ENCODE data around the gene NIM1K.
"Not testable (repeated sequence)": the region's sequence is repeated elsewhere in the genome, so short reads cannot be mapped to it uniquely, and the experiment has no call there.

The NIM1K gene

DNA sequence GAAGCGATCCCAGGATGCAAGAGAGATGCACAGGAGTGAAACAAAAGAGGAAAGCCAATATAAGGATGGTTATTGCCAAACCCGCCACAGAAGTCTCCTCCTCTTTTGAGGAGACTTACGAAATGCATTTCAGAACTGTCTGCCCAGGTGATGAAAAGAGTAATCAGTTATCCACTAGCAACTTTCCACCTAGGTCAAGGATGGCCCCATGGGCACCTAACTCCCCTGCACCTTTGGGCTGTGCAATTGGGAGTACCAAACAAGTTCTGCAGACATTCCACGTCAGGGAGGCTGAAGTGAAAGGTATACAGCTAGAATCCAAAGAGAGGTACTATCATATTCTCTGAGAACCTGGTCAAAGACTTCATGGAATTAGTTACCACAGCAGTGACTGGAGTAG lies 95.5 kb downstream of the NIM1K start:
- no peak for DNase-seq

- DNase-seq: no peak
Observed at GRCh38 chr5:43288269-43288831, 96.3 kb downstream of the NIM1K start.

- DNase-seq: no peak
Observed at GRCh38 chr5:43290726-43291125, 98.7 kb downstream of the NIM1K start.

DNA sequence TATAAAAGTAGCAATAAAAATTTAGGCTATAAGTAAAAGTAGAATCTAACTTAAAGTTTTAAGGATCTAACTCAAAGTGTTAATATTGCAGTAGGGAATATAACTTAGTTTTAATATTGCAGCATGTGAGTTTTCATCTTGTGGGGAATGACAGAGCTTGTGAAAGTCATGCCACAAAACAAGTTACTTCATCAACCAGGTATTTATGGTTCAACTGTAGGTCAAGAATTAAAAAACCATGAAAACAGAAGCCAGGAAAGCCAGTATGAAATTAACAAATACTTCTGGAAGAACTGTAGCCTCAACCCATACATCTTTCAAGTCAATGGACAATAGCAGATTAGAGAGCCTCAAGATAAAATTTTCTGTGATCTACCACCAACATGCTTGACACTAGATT lies 102.2 kb downstream of the NIM1K start:
- no peak for DNase-seq

- no peak for DNase-seq
Observed at GRCh38 chr5:43295202-43295601, 103.2 kb downstream of the NIM1K start.

DNA sequence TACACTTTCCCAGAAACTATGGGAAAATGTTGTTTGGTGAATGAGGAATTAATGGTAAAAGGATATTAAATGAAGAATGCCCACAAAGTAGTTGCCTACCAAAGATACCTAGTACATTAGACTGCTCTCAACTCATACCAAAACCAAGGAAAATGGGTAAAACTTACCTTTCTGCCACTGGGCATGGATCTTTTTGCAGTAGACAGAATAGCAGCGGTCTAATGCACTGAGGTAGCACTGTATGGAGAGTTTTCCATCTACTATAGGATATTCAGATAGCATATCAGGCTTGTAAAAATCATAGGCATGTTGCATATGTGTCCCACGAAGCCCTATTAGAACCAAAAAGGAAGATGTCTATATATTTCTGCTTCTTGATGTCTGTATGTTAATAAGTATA lies 104.8 kb downstream of the NIM1K start:
- no peak for DNase-seq

GRCh38 chr5:43298443-43298842 lies 106.4 kb downstream of the NIM1K start:
- no peak for DNase-seq

DNA sequence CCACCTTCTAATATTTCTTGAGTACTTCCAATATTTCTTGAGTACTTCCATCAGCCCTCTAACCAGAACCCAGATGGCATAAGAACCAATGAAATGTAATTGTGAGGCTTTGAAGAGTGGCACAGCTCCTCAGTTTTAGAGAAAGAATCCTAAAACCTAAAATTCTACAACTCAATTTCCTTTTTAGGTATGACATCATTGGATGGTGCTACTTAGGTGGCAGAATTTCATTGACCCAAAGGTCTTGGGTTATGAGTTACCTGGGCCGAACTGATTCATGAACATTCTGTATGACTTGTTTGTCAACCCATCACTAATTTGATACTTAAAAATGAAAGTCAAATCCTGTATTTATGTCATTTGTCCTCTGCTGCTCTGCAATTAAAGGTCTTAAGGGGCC lies 108.1 kb downstream of the NIM1K start:
- DNase-seq: no peak

DNA sequence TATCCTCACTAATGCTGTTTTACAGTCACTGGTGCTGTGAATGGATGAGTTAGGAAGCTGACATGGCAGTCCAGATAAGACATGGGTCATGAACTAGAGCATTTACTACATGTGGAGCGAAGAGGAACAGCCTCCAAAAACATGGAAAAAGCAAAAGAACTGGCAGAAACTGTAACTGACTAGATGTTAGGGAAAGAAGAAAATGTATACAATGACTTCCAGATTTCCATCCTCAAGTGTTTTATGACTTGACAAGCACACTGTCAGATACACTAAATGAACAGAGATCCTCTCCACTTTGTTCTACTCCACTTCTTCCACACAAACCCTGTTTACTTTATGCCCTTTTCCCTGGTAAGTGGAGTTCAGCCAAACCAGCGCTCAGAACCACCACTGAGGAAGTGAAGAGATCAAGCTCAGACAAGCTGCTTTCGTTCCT lies 109.6 kb downstream of the NIM1K start:
- no peak for DNase-seq

- DNase-seq: no peak
Observed at GRCh38 chr5:43302481-43302880, 110.5 kb downstream of the NIM1K start.

GRCh38 chr5:43303242-43303641 lies 111.2 kb downstream of the NIM1K start:
- DNase-seq: no peak

- DNase-seq: no peak
Observed at GRCh38 chr5:43304525-43304924, 112.5 kb downstream of the NIM1K start.

- no peak for DNase-seq
Observed at GRCh38 chr5:43305948-43306565, 114.0 kb downstream of the NIM1K start.

- DNase-seq: not testable (repeated sequence)
Observed at GRCh38 chr5:43306954-43307353, 114.9 kb downstream of the NIM1K start.

- no peak for DNase-seq
Observed at GRCh38 chr5:43309122-43309521, 117.1 kb downstream of the NIM1K start.

DNA sequence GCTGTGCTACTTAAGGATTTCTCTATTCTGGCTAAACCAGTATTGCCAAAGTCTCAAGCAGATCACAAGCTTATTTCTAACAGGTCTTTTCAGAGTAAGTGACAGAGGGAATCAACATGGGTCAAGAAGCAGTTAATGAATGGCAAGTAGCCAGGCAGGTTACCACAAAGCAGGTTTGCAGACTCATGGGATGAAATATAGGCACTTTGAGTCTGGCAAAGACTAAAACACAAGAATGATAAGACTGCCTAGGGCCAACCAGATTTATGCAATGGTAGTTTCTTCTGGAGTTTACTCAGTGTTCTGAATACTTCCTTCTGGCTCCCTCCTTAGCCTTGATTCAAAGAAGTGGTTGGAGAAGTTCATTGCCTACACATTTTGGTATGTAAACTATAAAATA lies 117.6 kb downstream of the NIM1K start:
- DNase-seq: no peak

DNA sequence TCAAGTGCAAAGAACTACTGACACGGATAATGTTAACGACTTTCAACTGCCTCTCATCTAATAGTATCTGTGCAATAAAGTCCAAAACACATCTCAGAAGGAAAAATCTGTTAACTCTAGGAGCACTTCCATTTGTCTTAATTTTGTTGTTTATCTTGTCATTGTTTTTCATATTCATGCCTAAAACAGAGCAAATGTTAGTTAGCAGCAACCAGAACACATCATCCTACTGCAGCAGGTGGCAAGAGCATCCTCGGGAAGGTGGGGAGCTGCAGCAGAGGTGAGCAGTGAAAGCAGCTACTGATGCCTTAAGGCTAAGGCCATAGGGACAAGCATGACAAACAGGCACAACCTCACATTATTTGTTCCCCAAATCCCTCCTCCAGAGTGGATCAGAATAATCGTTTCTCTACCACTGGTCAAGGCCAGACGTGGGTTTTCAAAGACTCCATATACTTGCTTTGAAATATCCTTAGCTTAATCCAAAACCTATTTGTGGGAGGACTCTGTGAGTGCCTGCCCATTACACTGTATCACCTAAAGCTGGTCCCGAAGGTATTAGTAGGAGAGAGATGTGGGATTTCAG lies 120.1 kb downstream of the NIM1K start:
- no peak for DNase-seq

- DNase-seq: no peak
Observed at GRCh38 chr5:43312699-43313034, 120.6 kb downstream of the NIM1K start.

- peak; percentile 97 for DNase-seq
Observed at GRCh38 chr5:43313035-43313853, 121.2 kb downstream of the NIM1K start, which contains the start of gene HMGCS1. TSS of gene HMGCS1 (minus strand) at chr5:43313412. CDS start at chr5:43298965, 14,447 bp downstream.

GRCh38 chr5:43313854-43314457 lies 121.9 kb downstream of the NIM1K start:
- DNase-seq: no peak

- DNase-seq: no peak
Observed at GRCh38 chr5:43314724-43315123, 122.7 kb downstream of the NIM1K start.

DNA sequence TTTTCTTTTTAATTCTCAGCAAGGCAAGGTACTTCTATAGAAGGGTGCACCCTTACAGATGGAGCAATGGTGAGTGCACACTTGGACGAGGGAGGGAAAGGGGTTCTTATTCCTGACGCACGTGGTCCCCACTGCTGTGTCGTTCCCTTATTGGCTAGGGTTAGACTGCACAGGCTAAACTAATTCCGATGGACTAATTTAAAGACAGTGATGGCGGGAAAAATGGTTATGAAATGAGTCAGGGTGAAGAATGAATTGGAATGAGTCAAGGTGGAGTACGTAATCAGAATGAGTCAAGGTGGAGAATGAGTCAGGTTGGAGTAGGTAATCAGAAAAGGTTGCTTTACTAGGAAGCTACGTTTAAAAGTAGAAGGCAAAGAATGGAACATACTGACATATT lies 123.2 kb downstream of the NIM1K start:
- no peak for DNase-seq

GRCh38 chr5:43315682-43316081 lies 123.7 kb downstream of the NIM1K start:
- no peak for DNase-seq

All from activated CD4-positive, alpha-beta T cell treated with anti-CD3 and anti-CD28 coated beads for 1 hour (primary cell).